PC-9 (cell line): ENCODE measurements around the gene DHRS2.

Experiments
- CTCF ChIP-seq: fragments of 200-600 bp; sonication (generic); conservative IDR thresholded peaks from 2 replicates; pipeline ENCODE4 v1.6.1; 2017; ENCODE audit warnings: mixed run types, antibody characterized with exemption, mild to moderate bottlenecking, moderate library complexity
- EZH2 ChIP-seq: fragments of 200-600 bp; sonication (generic); IDR thresholded peaks from 2 replicates; pipeline ENCODE4 v1.8.0; 2017; ENCODE audit warnings: antibody characterized with exemption, low read depth

GRCh38 chr14:23632461-23633159, 3.6 kb upstream of the DHRS2 start:
- no peak for TF ChIP-seq CTCF
- TF ChIP-seq EZH2, result no peak
